ENCODE measurements around the gene NTN4. TPM values are rescaled to one million over a fixed set of nuclear protein-coding genes. Genes with fewer than 3 reads are reported as not detected.

Gene NTN4
- total RNA-seq, 2 donors from 2014 or later = 79.2 to 118 TPM

DNA sequence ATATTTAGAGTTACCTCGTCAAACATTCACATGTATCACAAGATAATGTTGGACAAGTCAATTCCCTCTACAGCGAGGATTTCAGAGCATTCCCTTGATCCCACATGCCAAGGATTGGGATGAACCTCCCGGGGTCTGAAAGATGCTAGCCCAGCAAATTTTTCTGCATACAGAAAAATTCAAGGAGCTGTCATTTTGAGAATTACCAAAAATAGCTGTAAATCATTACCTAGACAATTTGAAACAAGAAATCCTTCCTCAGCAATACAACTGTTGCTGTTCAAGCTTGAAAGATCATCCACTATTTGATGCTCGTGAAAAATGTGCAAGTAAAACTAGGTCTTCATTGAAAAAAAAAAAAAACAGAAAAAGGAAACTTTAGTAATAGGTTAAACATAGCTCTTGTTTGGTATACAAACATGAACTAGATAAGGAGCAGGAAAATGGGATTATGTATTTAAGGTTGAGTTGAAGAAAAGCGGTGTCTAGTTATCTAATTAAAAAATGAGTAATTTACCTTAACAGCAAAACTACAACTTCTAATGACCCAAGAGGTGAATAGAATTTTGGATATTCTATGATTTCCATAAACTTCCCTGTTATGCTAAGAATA lies 73.1 kb downstream of the NTN4 start:
- Histone ChIP-seq H3K4me3 (no peak overlapping the region), H3K27ac (no peak overlapping the region), H3K4me1 (replicated peaks) (no peaks in the 10 kb centered on the region), H3K27me3 (replicated peaks; ENCODE audit: insufficient read depth) (no peaks in the 10 kb centered on the region), H3K9me3 (no peaks in the 10 kb centered on the region), H3K36me3 (no peaks in the 10 kb centered on the region)
- 82% methylated on average over 5 of the region's 5 CpGs for WGBS
- intact Hi-C loops (cut with DNase I) = no loop called here
- no peak for TF ChIP-seq POLR2AphosphoS5 (IDR thresholded peaks at IDR 0.05)
- DNase-seq (ENCODE audit: low spot score) = no peak

DNA sequence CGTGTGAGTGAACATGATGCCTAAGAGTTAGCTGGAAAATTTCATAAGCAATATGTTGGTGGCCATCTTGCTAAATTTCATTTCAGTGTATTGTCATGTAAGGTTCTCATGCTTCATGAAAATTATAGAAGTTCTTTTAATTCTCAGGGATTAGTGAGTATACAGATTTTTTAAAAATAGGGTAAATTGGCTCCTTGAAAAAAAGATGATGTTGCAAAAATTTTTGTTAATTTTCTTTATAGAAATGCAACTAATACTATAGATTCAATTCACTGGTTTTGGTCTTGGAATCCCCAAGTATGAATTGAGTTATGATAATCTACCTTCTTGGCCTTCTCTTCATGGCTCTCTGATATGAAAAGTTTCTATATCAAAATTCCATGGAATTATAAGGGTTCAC lies 75.4 kb downstream of the NTN4 start:
- H3K4me3 ChIP-seq = no peak overlapping the region
- H3K36me3 ChIP-seq = no peaks in the 10 kb centered on the region
- intact Hi-C loops (cut with DNase I) = no loop called here
- no peaks in the 10 kb centered on the region for H3K27me3 ChIP-seq (replicated peaks; ENCODE audit: insufficient read depth)
- no peak overlapping the region for H3K27ac ChIP-seq
- H3K9me3 ChIP-seq = no peaks in the 10 kb centered on the region
- TF ChIP-seq, protein P1, sequence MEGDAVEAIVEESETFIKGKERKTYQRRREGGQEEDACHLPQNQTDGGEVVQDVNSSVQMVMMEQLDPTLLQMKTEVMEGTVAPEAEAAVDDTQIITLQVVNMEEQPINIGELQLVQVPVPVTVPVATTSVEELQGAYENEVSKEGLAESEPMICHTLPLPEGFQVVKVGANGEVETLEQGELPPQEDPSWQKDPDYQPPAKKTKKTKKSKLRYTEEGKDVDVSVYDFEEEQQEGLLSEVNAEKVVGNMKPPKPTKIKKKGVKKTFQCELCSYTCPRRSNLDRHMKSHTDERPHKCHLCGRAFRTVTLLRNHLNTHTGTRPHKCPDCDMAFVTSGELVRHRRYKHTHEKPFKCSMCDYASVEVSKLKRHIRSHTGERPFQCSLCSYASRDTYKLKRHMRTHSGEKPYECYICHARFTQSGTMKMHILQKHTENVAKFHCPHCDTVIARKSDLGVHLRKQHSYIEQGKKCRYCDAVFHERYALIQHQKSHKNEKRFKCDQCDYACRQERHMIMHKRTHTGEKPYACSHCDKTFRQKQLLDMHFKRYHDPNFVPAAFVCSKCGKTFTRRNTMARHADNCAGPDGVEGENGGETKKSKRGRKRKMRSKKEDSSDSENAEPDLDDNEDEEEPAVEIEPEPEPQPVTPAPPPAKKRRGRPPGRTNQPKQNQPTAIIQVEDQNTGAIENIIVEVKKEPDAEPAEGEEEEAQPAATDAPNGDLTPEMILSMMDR (IDR thresholded peaks at IDR 0.05) = no peak
- no peak for TF ChIP-seq POLR2A (IDR thresholded peaks at IDR 0.05)
- TF ChIP-seq POLR2AphosphoS5 (IDR thresholded peaks at IDR 0.05) = no peak
- no peaks in the 10 kb centered on the region for H3K4me1 ChIP-seq (replicated peaks)
- WGBS = 96% methylated on average over 1 of the region's 1 CpG
- DNase-seq (ENCODE audit: low spot score) = no peak

DNA sequence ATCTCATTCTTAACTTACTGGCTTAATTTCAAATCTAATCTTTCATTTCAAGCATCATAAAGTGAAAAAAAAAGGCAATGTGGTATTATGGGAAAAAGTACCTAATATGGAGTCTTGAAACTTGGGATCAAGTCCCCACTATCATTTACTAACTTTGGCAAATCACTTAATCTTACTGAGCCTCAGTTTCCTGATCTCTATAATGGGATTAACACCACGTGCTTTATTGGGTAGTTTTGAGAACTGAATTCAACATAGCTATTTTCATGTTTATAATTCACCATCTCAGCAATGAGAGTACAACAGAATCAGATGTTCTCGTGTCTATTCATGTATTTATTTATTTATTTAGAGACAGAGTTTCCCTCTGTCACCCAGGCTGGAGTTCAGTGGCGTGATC lies 78.3 kb downstream of the NTN4 start:
- TF ChIP-seq, protein P1 (IDR thresholded peaks at IDR 0.05) = no peak
- TF ChIP-seq POLR2AphosphoS5 (IDR thresholded peaks at IDR 0.05) (no peak), POLR2A (IDR thresholded peaks at IDR 0.05) (no peak)
- WGBS = 93% methylated on average over 3 of the region's 3 CpGs
- no peaks in the 10 kb centered on the region for H3K27me3 ChIP-seq (replicated peaks; ENCODE audit: insufficient read depth)
- intact Hi-C loops (cut with DNase I) = no loop called here
- no peak overlapping the region for H3K27ac ChIP-seq
- H3K4me1 ChIP-seq (replicated peaks) = no peaks in the 10 kb centered on the region
- no peaks in the 10 kb centered on the region for H3K9me3 ChIP-seq
- no peaks in the 10 kb centered on the region for H3K36me3 ChIP-seq
- H3K4me3 ChIP-seq = no peak overlapping the region
- DNase-seq (ENCODE audit: low spot score) = no peak

DNA sequence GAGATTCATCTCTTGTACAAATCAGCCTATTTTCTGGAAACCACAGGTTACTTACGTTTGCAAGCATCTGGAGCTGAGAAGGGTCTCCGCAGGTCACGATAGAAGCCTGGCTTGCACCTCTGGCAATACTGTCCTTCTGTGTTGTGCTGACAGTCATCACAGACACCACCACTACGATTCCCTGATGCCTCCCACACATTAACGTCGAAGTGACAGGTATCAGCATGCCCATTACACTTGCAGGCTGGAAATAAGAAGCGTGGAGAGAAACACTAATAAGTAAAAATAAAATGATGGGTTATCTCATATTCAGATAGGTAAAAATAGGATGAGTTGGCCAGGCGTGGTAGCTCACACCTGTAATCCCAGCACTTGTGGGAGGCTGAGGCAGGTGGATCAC lies 80.2 kb downstream of the NTN4 start:
- no peaks in the 10 kb centered on the region for H3K9me3 ChIP-seq
- DNase-seq (ENCODE audit: low spot score) = no peak
- H3K27me3 ChIP-seq (replicated peaks; ENCODE audit: insufficient read depth) = no peaks in the 10 kb centered on the region
- intact Hi-C loops (cut with DNase I) = no loop called here
- no peaks in the 10 kb centered on the region for H3K4me1 ChIP-seq (replicated peaks)
- H3K4me3 ChIP-seq = no peak overlapping the region
- 88% methylated on average over 8 of the region's 8 CpGs for WGBS
- no peak for TF ChIP-seq POLR2A (IDR thresholded peaks at IDR 0.05)
- TF ChIP-seq POLR2AphosphoS5 (IDR thresholded peaks at IDR 0.05) = no peak
- TF ChIP-seq, protein P1 (IDR thresholded peaks at IDR 0.05) = no peak
- no peaks in the 10 kb centered on the region for H3K36me3 ChIP-seq
- H3K27ac ChIP-seq = no peak overlapping the region

DNA sequence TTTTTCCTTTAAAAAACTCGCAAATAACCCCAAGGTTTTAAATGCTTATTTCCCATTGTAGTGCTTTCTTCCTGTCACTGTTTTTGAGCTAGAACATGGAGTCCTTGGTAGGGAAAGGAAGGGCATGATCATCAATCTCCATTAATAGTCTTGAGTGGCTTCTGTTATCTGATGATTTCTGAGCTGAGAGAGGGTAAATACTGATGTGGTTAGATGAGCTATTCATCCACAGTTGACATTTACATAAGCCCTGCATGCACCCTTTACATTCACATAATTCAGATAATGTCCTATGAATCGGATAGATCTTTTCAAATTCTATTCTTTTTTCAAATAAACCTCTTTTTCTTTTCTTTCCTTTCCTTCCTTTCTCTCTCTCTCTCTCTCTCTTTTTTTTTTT lies 81.4 kb downstream of the NTN4 start:
- Histone ChIP-seq H3K4me1 (replicated peaks) (no peaks in the 10 kb centered on the region), H3K27me3 (replicated peaks; ENCODE audit: insufficient read depth) (no peaks in the 10 kb centered on the region), H3K9me3 (no peaks in the 10 kb centered on the region), H3K27ac (no peak overlapping the region), H3K4me3 (no peak overlapping the region), H3K36me3 (no peaks in the 10 kb centered on the region)
- 39% methylated on average over 2 of the region's 2 CpGs for WGBS
- intact Hi-C loops (cut with DNase I) = no loop called here
- no peak for DNase-seq (ENCODE audit: low spot score)
- TF ChIP-seq POLR2AphosphoS5 (IDR thresholded peaks at IDR 0.05) (no peak), POLR2A (IDR thresholded peaks at IDR 0.05) (no peak)
- TF ChIP-seq, protein P1 (IDR thresholded peaks at IDR 0.05) = no peak

All from prostate gland (tissue), 2 donors.